A549 (cell line): Measurements from ENCODE around the gene ZBED4. TPM values are rescaled to one million over a fixed set of nuclear protein-coding genes. Genes with fewer than 3 reads are reported as not detected.

Experiments used
- ATAC-seq, 2 experiments: fragments of 200-7000 bp in 1 of 2; fragments of >200 bp in 1 of 2; cut with Nextera tagmentation in 1 of 2; cut with Tn5 transposase in 1 of 2; 3 replicates each; pipeline versions ENCODE4 v1.8.0 to v1.9.1; 2018 to 2020; ENCODE audit warnings: mild to moderate bottlenecking in 1 of 2, moderate library complexity in 1 of 2
- CTCF ChIA-PET: fragments of 300-600 bp; sonication (Branson Sonifier 250); formaldehyde crosslinking; extraction: SDS; loops from one replicate; lab custom pipeline; 2021; ENCODE audit warnings: antibody characterized with exemption, inconsistent platforms; lab: Yijun Ruan, JAX
- POLR2A ChIA-PET: fragments of 350-600 bp; formaldehyde crosslinking; extraction: SDS; loops from one replicate; lab custom pipeline; 2021; ENCODE audit warnings: antibody characterized with exemption, inconsistent platforms; lab: Yijun Ruan, JAX
- DNase-seq, 2 experiments: peaks; one replicate each; pipeline versions ENCODE4 v3.0.0 to v3.0.0-alpha.2; 2011 to 2016; ENCODE audit warnings: low read depth in 1 of 2, low spot score in 1 of 2
- FAIRE-seq: peaks from 2 replicates; lab custom pipeline; 2011; peaks lifted over from hg19 to GRCh38; lab: Jason Lieb, UNC
- H3K27ac ChIP-seq, 2 experiments: fragments of >200 bp; sonication (Bioruptor Twin); formaldehyde crosslinking; 3 replicates each; pipeline ENCODE4 v1.5.1; 2016 to 2017
- H3K4me1 ChIP-seq: fragments of >200 bp; sonication (Bioruptor Twin); formaldehyde crosslinking; 3 replicates; pipeline ENCODE4 v1.6.1; 2016
- H3K4me2 ChIP-seq: fragments of >200 bp; sonication (Bioruptor Twin); formaldehyde crosslinking; 3 replicates; pipeline ENCODE4 v1.6.1; 2016
- H3K4me3 ChIP-seq: fragments of >200 bp; sonication (Bioruptor Twin); formaldehyde crosslinking; 3 replicates; pipeline ENCODE4 v1.5.1; 2016
- H3K9me3 ChIP-seq: fragments of >200 bp; sonication (Bioruptor Twin); formaldehyde crosslinking; 3 replicates; pipeline ENCODE4 v1.6.1; 2016
- CEBPB ChIP-seq, 2 experiments: fragments of >200 bp in 1 of 2; sonication (Bioruptor Twin) in 1 of 2; formaldehyde crosslinking in 1 of 2; IDR thresholded peaks; 2 replicates each; pipeline ENCODE4 v1.6.1; 2012 to 2016
- EHF ChIP-seq: fragments of 250-450 bp; sonication (Bioruptor Pico); IDR thresholded peaks from 2 replicates; pipeline ENCODE4 v1.5.0; 2020; ENCODE audit warnings: mild to moderate bottlenecking
- FOSL2 ChIP-seq, 2 experiments: fragments of 450-650 bp in 1 of 2; fragments of >200 bp in 1 of 2; sonication (Bioruptor Twin) in 1 of 2; formaldehyde crosslinking; IDR thresholded peaks; 2 replicates each; pipeline versions ENCODE4 v1.5.0 to v1.6.1; 2016 to 2020; ENCODE audit warnings: mild to moderate bottlenecking in 1 of 2, moderate library complexity in 1 of 2
- FOXS1 ChIP-seq: fragments of 250-450 bp; sonication (Bioruptor Pico); IDR thresholded peaks from 2 replicates; pipeline ENCODE4 v1.5.0; 2020; ENCODE audit warnings: mild to moderate bottlenecking, moderate library complexity
- HDAC2 ChIP-seq: fragments of 200-600 bp; sonication (generic); IDR thresholded peaks from 2 replicates; pipeline ENCODE4 v1.6.1; 2016
- HOXB13 ChIP-seq: fragments of 250-450 bp; sonication (Bioruptor Pico); IDR thresholded peaks from 2 replicates; pipeline ENCODE4 v1.5.0; 2020; ENCODE audit warnings: low read depth, mild to moderate bottlenecking, moderate library complexity
- KDM1A ChIP-seq: fragments of 200-600 bp; sonication (generic); IDR thresholded peaks from 2 replicates; pipeline ENCODE4 v1.6.1; 2016; ENCODE audit warnings: low read depth, mild to moderate bottlenecking
- KDM5A ChIP-seq: fragments of 200-600 bp; sonication (generic); IDR thresholded peaks from 2 replicates; pipeline ENCODE4 v1.6.1; 2016; ENCODE audit warnings: antibody characterized with exemption, mild to moderate bottlenecking
- MYC ChIP-seq: IDR thresholded peaks from 2 replicates; pipeline ENCODE4 v1.6.1; 2012; ENCODE audit warnings: mild to moderate bottlenecking, inconsistent platforms, low read length, improper control_type of control experiment, borderline replicate concordance
- NPAS2 ChIP-seq: fragments of 250-450 bp; sonication (Bioruptor Pico); IDR thresholded peaks from 2 replicates; pipeline ENCODE4 v1.8.0; 2022; ENCODE audit warnings: mild to moderate bottlenecking, moderate library complexity, borderline replicate concordance
- NR3C1 ChIP-seq: fragments of >200 bp; sonication (Bioruptor Twin); formaldehyde crosslinking; IDR thresholded peaks from 3 replicates; pipeline ENCODE4 v1.6.1; 2017
- POLR2AphosphoS2 ChIP-seq: conservative IDR thresholded peaks from 2 replicates; pipeline ENCODE4 v1.6.1; 2012; ENCODE audit warnings: low read length, improper control_type of control experiment, inconsistent platforms
- RARB ChIP-seq: fragments of 250-450 bp; sonication (Bioruptor Pico); IDR thresholded peaks from 2 replicates; pipeline ENCODE4 v1.8.0; 2021; ENCODE audit warnings: mild to moderate bottlenecking, moderate library complexity
- RCOR1 ChIP-seq: fragments of 150-350 bp; IDR thresholded peaks from 2 replicates; pipeline ENCODE4 v1.6.1; 2014; ENCODE audit warnings: antibody characterized with exemption, low read length, low read depth
- TFCP2L1 ChIP-seq: fragments of 250-450 bp; sonication (Bioruptor Pico); IDR thresholded peaks from 2 replicates; pipeline ENCODE4 v1.5.0; 2021; ENCODE audit warnings: mild to moderate bottlenecking
- ZC3H11A ChIP-seq: fragments of 450-650 bp; IDR thresholded peaks from 2 replicates; pipeline ENCODE4 v1.6.1; 2014; ENCODE audit warnings: antibody characterized with exemption, mild to moderate bottlenecking
- ZNF302 ChIP-seq: fragments of 250-450 bp; sonication (Bioruptor Pico); IDR thresholded peaks from 2 replicates; pipeline ENCODE4 v1.9.0; 2021; ENCODE audit warnings: inconsistent platforms, mild to moderate bottlenecking, moderate library complexity
- WGBS: methylation state at CpG from one replicate; pipeline ENCODE4 v1.1.6; 2017; ENCODE audit errors: missing lambda C conversion rate; 5-methylcytosine and 5-hydroxymethylcytosine counted together
- polyA plus RNA-seq, 4 experiments: library from polyadenylated mRNA; depleted of rRNA in 3 of 4; stranded (reverse); fragments of >200 nt; fragmentation: RNase III in 1 of 4; extraction: RNeasy Plus Mini Kit Qiagen cat#74134 plus additional on column Dnase treatment in 1 of 4; gene quantifications; 2 replicates in 3 of 4; 3 replicates in 1 of 4; pipeline ENCODE4 v1.2.3, GENCODE V29; 2011 to 2017
- TF ChIP-seq, protein P1 (sequence below): fragments of 450-650 bp; IDR thresholded peaks from 2 replicates; pipeline ENCODE4 v1.6.1; 2014; ENCODE audit warnings: antibody characterized with exemption
- TF ChIP-seq, protein P2 (sequence below): IDR thresholded peaks from 2 replicates; pipeline ENCODE4 v1.6.1; 2012
- TF ChIP-seq, protein P3 (sequence below): fragments of >200 bp; sonication (Bioruptor Twin); formaldehyde crosslinking; IDR thresholded peaks from 3 replicates; pipeline ENCODE4 v1.5.1; 2016

ZBED4 gene
- polyA plus RNA-seq, 2 of the 4 experiments (the other 2 are of a cell fraction): 8.6 to 9.5 TPM

DNA sequence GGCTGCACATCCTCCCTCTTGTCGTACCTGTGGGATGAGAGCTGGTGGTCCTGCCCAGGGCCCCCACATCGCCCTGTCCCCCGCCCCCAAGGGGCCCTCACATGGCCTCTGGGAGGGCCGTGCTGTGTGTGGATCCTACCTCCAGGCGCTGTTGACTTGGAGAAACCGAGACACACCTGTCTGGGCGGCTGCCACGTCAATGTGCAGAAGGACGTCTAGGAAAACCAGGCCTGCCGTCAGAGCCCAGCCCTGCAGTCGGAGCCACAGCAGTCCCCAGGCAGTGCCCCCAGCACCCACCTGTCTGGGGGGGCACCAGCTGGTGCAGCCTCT lies 50.4 kb downstream of the ZBED4 start:
- DNase-seq (no peak), FAIRE-seq (no peak), ATAC-seq (no peak)
- no peaks in the 10 kb centered on the region for H3K9me3 ChIP-seq
- TF ChIP-seq POLR2AphosphoS2 (no peak), RCOR1 (no peak), FOXS1 (no peak), NR3C1 (no peak), CEBPB (IDR thresholded peaks at IDR 0.05) (no peak), FOSL2 (IDR thresholded peaks at IDR 0.05) (no peak), FOSL2 (CRISPR knock-in tag; IDR thresholded peaks at IDR 0.05) (no peak), TFCP2L1 (CRISPR knock-in tag) (no peak), MYC (no peak)
- TF ChIP-seq, protein P1, sequence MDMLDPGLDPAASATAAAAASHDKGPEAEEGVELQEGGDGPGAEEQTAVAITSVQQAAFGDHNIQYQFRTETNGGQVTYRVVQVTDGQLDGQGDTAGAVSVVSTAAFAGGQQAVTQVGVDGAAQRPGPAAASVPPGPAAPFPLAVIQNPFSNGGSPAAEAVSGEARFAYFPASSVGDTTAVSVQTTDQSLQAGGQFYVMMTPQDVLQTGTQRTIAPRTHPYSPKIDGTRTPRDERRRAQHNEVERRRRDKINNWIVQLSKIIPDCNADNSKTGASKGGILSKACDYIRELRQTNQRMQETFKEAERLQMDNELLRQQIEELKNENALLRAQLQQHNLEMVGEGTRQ: no peak
- TF ChIP-seq, protein P2, sequence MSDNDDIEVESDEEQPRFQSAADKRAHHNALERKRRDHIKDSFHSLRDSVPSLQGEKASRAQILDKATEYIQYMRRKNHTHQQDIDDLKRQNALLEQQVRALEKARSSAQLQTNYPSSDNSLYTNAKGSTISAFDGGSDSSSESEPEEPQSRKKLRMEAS: no peak
- H3K27ac ChIP-seq: no peak overlapping the region
- ChIA-PET POLR2A (no interaction called here), CTCF (no interaction called here)
- no peaks in the 10 kb centered on the region for H3K4me1 ChIP-seq
- no CpG with 5 or more reads among the region's 11 CpGs for WGBS
- H3K4me3 ChIP-seq: no peak overlapping the region
- H3K4me2 ChIP-seq: no peak overlapping the region

DNA sequence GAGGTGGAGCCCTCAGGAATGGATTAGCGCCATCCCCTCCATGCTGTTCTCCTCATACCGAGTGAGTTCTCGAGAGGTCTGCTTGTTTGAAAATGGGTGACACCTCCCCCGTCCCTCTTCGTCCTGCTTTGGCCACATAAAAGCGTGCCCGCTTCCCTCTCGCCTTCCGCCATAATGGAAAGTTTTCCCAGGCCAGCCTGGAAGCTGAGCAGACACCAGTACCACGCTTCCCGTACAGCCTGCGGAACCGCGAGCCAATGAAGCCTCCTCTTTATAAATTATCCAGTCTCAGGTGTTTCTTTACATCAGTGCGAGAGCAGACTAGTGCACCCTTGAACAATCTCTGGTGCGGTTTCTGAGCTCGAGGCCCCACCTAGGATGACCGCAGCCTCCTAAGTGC lies 51.8 kb downstream of the ZBED4 start:
- H3K4me1 ChIP-seq: no peaks in the 10 kb centered on the region
- TF ChIP-seq KDM1A: no peak
- ATAC-seq: no peak
- ChIA-PET CTCF (interaction anchor here (0.9 kb wide), 1 partner anchor 70 kb away, joined by 4 read pairs; no protein-coding TSS in a partner anchor), POLR2A (no interaction called here)
- H3K4me3 ChIP-seq: no peak overlapping the region
- H3K4me2 ChIP-seq: no peak overlapping the region
- no peak for FAIRE-seq
- no peaks in the 10 kb centered on the region for H3K9me3 ChIP-seq
- no peak overlapping the region for H3K27ac ChIP-seq
- DNase-seq: no peak
- WGBS: 92% methylated on average over 18 of the region's 18 CpGs

DNA sequence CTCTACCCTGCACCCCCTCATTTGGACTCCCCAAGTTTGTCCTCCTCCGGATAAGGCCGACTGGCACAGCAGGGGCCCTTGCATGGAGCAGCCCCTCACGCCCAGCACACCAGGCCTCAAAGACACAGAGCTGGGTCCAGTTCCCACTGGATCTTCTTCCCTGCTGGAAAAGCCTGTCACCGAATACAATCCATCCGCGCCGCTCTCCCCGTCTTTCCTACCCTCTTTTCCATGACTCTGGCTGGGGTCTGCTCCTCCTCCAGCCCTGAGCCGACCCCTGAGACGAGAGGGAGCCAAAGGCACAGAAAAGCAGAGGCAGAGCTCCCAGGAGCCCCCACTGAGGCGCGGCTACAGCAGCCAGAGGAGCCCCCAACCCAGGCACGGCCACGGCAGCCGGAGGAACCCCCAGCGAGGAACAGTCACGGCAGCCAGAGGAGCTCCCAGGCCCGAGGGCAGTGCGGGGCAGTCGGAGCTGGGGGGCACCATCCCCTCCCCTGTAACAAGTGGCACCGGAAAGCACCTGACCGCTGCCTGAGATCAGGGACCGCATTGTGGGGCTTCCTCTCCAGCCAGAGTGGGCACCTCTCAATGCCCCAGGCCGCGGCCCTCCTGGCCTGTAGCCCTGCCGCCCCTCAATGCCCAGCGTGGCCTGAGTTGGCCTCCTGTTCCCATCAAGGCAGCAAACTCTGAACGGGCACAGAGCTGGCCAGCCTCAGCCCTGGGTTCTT lies 52.6 kb downstream of the ZBED4 start:
- 86% methylated on average over 22 of the region's 28 CpGs for WGBS
- ChIA-PET POLR2A (no interaction called here), CTCF (interaction anchor here (0.9 kb wide), 1 partner anchor 71 kb away, joined by 4 read pairs; no protein-coding TSS in a partner anchor)
- no peak overlapping the region for H3K4me3 ChIP-seq
- ATAC-seq (no peak), FAIRE-seq (no peak)
- TF ChIP-seq FOXS1 (no peak), HDAC2 (no peak), HOXB13 (CRISPR knock-in tag) (no peak), EHF (CRISPR knock-in tag) (no peak), ZNF302 (CRISPR knock-in tag) (no peak), ZC3H11A (no peak), KDM5A (no peak), NPAS2 (CRISPR knock-in tag) (no peak), RARB (CRISPR knock-in tag) (no peak)
- TF ChIP-seq, protein P3, sequence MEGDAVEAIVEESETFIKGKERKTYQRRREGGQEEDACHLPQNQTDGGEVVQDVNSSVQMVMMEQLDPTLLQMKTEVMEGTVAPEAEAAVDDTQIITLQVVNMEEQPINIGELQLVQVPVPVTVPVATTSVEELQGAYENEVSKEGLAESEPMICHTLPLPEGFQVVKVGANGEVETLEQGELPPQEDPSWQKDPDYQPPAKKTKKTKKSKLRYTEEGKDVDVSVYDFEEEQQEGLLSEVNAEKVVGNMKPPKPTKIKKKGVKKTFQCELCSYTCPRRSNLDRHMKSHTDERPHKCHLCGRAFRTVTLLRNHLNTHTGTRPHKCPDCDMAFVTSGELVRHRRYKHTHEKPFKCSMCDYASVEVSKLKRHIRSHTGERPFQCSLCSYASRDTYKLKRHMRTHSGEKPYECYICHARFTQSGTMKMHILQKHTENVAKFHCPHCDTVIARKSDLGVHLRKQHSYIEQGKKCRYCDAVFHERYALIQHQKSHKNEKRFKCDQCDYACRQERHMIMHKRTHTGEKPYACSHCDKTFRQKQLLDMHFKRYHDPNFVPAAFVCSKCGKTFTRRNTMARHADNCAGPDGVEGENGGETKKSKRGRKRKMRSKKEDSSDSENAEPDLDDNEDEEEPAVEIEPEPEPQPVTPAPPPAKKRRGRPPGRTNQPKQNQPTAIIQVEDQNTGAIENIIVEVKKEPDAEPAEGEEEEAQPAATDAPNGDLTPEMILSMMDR: no peak
- TF ChIP-seq, all 56 proteins: peak for 0
- Histone ChIP-seq H3K9me3 (no peaks in the 10 kb centered on the region), H3K4me1 (no peaks in the 10 kb centered on the region), H3K27ac (no peak overlapping the region), H3K4me2 (no peak overlapping the region)
- no peak for DNase-seq
